HFFc6 (cell line): ENCODE results near the gene DTNBP1. TPM values are rescaled to one million over a fixed set of nuclear protein-coding genes. Genes with fewer than 3 reads are reported as not detected.

Experiments used
- DNase-seq: peaks from one replicate; pipeline ENCODE4 v3.0.0-alpha.2; 2018
- H3K27ac Mint-ChIP-seq: 2 replicates; pipeline ENCODE4 v1.8.0; 2020; ENCODE audit warnings: mild to moderate bottlenecking, mixed read lengths
- H3K27me3 Mint-ChIP-seq: 2 replicates; pipeline ENCODE4 v1.8.0; 2021; ENCODE audit warnings: mild to moderate bottlenecking, moderate library complexity, mixed read lengths; ENCODE audit not compliant: insufficient read depth
- H3K36me3 Mint-ChIP-seq: 2 replicates; pipeline ENCODE4 v1.8.0; 2021; ENCODE audit warnings: low read depth, mixed read lengths
- H3K4me1 Mint-ChIP-seq: 2 replicates; pipeline ENCODE4 v1.8.0; 2020; ENCODE audit warnings: low read depth, mixed read lengths
- H3K4me3 Mint-ChIP-seq: 2 replicates; pipeline ENCODE4 v1.8.0; 2020; ENCODE audit warnings: mild to moderate bottlenecking, moderate library complexity, mixed read lengths
- H3K9me3 Mint-ChIP-seq: 2 replicates; pipeline ENCODE4 v1.8.0; 2020; ENCODE audit warnings: mild to moderate bottlenecking, mixed read lengths
- CTCF ChIP-seq: fragments of 200-600 bp; sonication (generic); IDR thresholded peaks from 2 replicates; pipeline ENCODE4 v1.5.0; 2021; ENCODE audit warnings: antibody characterized with exemption, mild to moderate bottlenecking
- total RNA-seq, 6 experiments: library from RNA; stranded (reverse); fragmentation: NEBNext Ultra II Directional; extraction: Animal tissue kit (Norgen Biotek cat#: 25700); gene quantifications; 2 replicates in 1 of 6; 3 replicates in 5 of 6; pipeline ENCODE4 v1.2.3, GENCODE V29; 2021

DTNBP1 gene
- total RNA-seq, 6 experiments from 2014 or later = 10.4 to 15.3 (median 13.9) TPM

GRCh38 chr6:15510121-15510520 lies 152.7 kb downstream of the DTNBP1 start:
- peaks cover 18% of the 10 kb centered on the region for H3K4me1 Mint-ChIP-seq
- peaks cover 6% of the 10 kb centered on the region for H3K27me3 Mint-ChIP-seq
- no peak for DNase-seq
- TF ChIP-seq CTCF = no peak
- no peak overlapping the region for H3K4me3 Mint-ChIP-seq
- H3K9me3 Mint-ChIP-seq = no peaks in the 10 kb centered on the region
- H3K36me3 Mint-ChIP-seq = peaks cover 25% of the 10 kb centered on the region
- H3K27ac Mint-ChIP-seq = peak overlapping the region; percentile 42; the same call in 1 of the 2 replicates

GRCh38 chr6:15509335-15509933 lies 153.4 kb downstream of the DTNBP1 start:
- Mint-ChIP-seq H3K36me3 (peaks cover 20% of the 10 kb centered on the region), H3K9me3 (no peaks in the 10 kb centered on the region), H3K27me3 (peaks cover 6% of the 10 kb centered on the region), H3K27ac (peak overlapping the region; percentile 31; the same call in 1 of the 2 replicates), H3K4me1 (peaks cover 25% of the 10 kb centered on the region), H3K4me3 (no peak overlapping the region)
- no peak for TF ChIP-seq CTCF
- no peak for DNase-seq

- H3K27ac Mint-ChIP-seq = no peak overlapping the region
These were observed 153.9 kb downstream of the DTNBP1 start for GRCh38 chr6:15508931-15509330.

GRCh38 chr6:15508441-15508871 lies 154.4 kb downstream of the DTNBP1 start:
- no peak for TF ChIP-seq CTCF
- H3K27ac Mint-ChIP-seq = no peak overlapping the region
- H3K4me3 Mint-ChIP-seq = no peak overlapping the region

More at GRCh38 chr6:15508931-15509330, 153.9 kb downstream of the DTNBP1 start:
- DNase-seq = no peak
- no peak overlapping the region for H3K4me3 Mint-ChIP-seq
- no peak for TF ChIP-seq CTCF
- peaks cover 30% of the 10 kb centered on the region for H3K4me1 Mint-ChIP-seq
- H3K9me3 Mint-ChIP-seq = no peaks in the 10 kb centered on the region
- peaks cover 4% of the 10 kb centered on the region for H3K27me3 Mint-ChIP-seq
- H3K36me3 Mint-ChIP-seq = peaks cover 15% of the 10 kb centered on the region

GRCh38 chr6:15507746-15508145 lies 155.1 kb downstream of the DTNBP1 start:
- no peak overlapping the region for H3K4me3 Mint-ChIP-seq
- H3K36me3 Mint-ChIP-seq = peaks cover 21% of the 10 kb centered on the region
- H3K9me3 Mint-ChIP-seq = no peaks in the 10 kb centered on the region
- no peak overlapping the region for H3K27ac Mint-ChIP-seq
- peaks cover 36% of the 10 kb centered on the region for H3K4me1 Mint-ChIP-seq
- peaks cover 6% of the 10 kb centered on the region for H3K27me3 Mint-ChIP-seq
- DNase-seq = no peak
- TF ChIP-seq CTCF = no peak

More at GRCh38 chr6:15508441-15508871, 154.4 kb downstream of the DTNBP1 start:
- Mint-ChIP-seq H3K4me1 (peaks cover 35% of the 10 kb centered on the region), H3K9me3 (no peaks in the 10 kb centered on the region), H3K27me3 (peaks cover 3% of the 10 kb centered on the region), H3K36me3 (peaks cover 18% of the 10 kb centered on the region)
- DNase-seq = no peak
